ENCODE data around the gene RAB40B.
"Not testable (repeated sequence)": the region's sequence is repeated elsewhere in the genome, so short reads cannot be mapped to it uniquely, and the experiment has no call there.

RAB40B gene

GRCh38 chr17:82698065-82698973, at the start of gene RAB40B:
TSS of gene RAB40B (minus strand) at chr17:82698698. CDS start at chr17:82698596, 102 bp downstream.
- DNase-seq (ENCODE audit: low spot score), result peak; percentile 100

DNA sequence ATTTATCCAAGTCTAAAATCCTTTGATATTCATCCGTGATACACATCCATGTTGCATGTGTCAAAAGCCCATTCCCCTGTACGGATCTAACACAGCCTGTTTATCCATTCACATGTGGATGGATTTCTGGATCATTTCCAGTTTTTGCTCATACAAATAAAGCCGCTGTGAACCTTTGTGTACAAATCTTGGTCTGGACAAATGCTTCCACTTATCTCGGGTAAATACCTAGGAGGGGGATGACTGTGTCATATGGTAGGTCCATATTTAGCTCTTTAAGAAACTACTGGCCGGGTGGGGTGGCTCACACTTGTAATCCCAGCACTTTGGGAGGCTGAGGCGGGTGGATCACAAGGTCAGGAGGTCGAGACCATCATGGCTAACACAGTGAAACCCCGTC, 47.0 kb upstream of the RAB40B start:
- DNase-seq (ENCODE audit: low spot score), result no peak

GRCh38 chr17:82744736-82745135, 46.2 kb upstream of the RAB40B start:
- not testable (repeated sequence) for DNase-seq (ENCODE audit: low spot score)

DNA sequence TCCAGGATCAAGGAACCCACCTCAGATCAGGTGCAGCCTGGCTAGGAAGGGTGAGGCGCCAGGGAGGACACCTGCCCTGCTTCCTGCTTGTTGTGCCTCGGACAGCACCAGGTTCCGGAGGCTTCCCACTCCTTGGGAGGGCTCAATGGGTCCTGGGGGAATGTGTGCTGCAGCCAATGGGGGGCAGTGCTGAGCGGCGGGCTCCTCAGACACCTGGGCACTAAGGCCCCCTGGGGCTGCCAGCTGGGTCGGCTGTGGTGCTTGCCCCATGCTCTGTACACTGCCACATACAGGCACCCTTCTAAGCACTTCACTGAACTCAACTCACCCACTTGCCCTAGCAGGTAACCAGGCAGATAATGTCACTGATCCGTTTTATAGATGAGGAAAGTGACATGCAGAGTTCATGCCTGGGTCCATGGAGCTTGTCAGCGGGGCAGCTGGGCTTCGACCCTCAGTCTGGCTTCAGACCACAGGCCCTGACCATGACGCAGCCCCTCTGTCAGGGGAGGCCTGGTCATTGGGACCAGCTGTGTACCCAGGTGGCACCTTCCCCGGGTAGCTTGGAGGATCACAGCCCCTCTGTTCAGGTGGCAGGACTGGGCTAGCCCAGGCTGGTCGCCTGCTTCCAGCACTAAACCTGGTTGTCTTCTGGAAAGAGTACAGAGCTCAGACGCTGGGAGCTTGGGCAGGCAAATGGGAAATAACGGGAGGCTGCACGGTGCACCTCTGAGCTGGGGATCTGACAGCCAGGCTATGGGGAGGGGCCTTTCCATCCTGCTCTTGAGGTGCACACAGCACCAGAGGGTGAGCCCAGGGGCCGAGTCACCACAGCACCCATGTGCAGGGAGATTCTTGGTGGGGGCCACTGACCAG, 45.1 kb upstream of the RAB40B start:
- DNase-seq (ENCODE audit: low spot score), result no peak

GRCh38 chr17:82740906-82741759, 42.6 kb upstream of the RAB40B start:
- DNase-seq (ENCODE audit: low spot score), result no peak

DNA sequence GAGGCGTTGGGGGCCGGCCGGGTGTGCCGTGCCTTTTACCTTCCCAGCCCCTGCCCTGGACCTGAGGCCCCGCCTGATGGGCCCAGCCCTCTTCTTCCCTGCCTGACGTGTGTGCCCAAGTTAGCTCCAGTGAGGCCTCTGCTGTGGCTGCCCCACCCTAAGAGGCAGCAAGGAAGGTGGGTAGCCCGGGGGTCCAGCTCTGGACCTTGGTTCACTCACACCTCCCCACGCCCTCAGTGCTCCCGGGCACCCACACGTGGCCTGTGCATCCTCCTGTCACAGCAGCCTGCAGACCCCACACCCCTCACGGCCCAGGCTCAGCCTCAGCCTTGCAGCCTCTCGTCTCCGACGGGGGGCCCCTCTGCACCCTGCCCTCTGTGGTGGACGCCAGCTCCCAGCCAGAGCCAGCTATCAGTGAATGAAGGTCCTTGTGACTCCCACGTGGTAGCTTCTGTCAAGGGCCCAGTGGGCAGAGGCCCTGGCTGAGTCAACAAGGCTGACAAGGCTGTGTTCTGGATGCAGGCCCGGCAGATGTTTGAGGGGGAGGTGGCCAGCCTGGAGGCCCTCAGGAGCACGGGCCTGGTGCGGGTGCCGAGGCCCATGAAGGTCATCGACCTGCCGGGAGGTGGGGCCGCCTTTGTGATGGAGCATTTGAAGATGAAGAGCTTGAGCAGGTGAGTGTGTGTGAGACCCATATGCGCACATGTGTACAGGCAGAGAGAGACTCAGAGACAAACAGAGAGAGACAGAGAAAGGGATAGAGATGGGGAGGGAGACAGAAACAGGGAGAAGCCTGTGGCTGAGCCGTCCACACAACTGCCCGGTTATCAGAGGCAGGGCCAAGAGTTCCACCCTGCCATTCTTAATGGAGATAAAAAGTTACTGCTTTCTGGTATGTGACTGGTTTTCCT, 39.7 kb upstream of the RAB40B start:
- DNase-seq (ENCODE audit: low spot score), result no peak

DNA sequence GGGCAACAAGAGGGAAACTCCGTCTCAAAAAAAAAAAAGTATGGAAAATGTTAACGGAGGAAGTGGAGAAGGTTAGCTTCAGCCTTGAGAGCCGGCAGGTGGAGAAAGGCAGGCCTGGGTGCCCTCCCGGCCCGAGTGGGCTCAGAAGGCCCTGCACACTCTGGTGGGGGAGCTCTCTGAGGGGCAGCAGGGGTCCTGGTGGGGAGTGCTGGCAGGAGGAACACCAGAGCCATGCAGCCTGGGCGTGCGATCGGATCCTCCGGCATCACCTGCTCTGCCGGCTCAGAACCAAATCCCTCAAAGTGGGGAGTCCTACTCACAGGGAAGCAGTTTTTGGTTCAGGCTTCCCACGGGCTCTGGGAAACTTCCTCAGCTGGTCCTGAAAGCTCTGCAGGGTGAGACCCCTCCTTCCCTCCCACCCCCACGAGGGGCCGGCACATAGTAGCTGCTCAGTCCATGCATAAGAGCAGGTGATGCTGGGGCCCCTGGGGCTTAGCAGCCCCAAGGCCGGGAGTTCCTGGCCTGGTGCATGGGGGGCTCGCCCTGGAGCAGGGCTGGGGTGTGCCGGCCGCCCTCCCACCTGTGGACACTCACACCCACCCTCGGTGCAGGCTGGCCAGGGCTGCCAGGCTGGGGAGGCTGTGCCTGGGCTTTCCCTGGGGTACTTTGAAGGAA, 38.1 kb upstream of the RAB40B start:
- no peak for DNase-seq (ENCODE audit: low spot score)

GRCh38 chr17:82734987-82735866, 36.7 kb upstream of the RAB40B start, which contains the start of gene FN3K:
TSS of gene FN3K (plus strand) at chr17:82735615. CDS start at chr17:82735637, 22 bp downstream.
- peak; percentile 98 for DNase-seq (ENCODE audit: low spot score)

DNA sequence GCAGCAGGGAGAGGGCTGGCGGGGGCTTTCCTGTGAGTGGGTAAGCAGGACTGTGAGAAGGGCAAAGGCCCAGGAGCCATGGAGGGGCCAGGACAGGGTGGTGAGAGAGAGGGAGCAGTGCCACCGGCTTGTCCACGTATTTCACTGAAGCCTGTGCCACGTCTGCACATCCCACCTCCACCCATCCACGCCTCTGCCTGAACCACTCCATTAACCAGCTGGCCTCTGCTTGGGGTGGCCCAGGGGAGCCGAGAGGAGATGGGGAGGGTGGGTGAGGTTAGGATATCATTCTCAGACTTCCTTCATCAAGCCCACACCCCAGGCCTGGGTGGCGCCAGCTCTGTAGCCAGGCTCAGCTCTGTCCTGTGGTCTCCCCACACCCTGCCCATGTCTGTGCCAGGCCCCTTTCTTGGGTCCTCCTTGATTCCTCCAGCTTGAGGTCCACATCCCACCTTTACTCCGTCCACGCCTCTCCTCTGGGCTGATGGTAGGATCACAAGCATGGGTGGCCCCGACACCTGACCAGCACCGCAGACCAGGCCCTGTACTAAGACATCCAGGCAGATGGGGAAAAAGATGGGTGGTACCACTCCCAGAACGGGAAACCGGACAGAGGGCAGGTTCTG, 33.7 kb upstream of the RAB40B start:
- no peak for DNase-seq (ENCODE audit: low spot score)

DNA sequence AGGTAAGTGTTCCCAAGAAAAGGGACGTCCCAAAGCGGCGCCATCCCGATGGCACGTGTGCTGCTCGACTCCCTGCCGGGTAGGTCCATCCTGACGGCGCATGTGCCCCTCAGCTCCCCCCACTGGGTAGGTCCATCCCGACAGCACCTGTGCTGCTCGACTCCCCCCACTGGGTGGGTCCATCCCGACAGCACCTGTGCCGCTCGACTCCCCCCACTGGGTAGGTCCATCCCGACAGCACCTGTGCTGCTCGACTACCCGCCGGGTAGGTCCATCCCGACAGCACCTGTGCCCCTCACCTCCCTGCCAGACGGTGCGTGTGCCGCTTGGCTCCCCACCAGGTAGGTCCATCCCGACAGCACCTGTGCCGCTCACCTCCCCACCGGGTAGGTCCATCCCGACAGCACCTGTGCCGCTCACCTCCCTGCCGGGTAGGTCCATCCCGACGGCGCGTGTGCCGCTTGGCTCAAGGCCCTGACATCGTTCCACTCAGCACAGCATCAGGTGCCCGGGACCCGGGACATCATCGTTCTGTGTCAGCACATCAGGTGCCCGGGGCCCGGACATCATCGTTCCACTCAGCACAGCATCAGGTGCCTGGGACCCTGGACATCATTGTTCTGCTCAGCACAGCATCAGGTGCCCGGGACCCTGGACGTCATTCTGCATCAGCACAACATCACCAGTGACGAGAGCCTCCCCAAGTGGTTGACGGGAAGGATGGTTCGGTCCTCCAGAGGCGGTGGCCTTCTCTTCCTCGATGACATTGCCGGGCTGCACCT, 31.2 kb upstream of the RAB40B start:
- no peak for DNase-seq (ENCODE audit: low spot score)

DNA sequence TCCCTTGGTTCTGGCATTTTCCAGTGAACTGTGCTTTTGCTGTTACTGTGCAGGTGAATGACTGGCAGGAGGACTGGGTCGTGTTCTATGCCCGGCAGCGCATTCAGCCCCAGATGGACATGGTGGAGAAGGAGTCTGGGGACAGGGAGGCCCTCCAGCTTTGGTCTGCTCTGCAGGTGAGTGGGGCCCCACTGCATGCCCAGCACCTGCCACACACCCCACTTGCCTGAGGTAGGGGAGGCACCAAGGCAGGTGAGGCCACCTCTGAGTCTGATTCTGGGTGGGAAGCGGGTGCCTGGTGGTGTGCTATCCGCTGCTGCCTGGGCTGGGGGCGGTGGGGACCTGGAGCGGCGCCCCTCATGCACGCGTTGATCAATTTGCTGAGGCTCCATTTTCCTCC, 27.9 kb upstream of the RAB40B start:
- no peak for DNase-seq (ENCODE audit: low spot score)

GRCh38 chr17:82723169-82723807, 24.8 kb upstream of the RAB40B start:
- DNase-seq (ENCODE audit: low spot score), result no peak

DNA sequence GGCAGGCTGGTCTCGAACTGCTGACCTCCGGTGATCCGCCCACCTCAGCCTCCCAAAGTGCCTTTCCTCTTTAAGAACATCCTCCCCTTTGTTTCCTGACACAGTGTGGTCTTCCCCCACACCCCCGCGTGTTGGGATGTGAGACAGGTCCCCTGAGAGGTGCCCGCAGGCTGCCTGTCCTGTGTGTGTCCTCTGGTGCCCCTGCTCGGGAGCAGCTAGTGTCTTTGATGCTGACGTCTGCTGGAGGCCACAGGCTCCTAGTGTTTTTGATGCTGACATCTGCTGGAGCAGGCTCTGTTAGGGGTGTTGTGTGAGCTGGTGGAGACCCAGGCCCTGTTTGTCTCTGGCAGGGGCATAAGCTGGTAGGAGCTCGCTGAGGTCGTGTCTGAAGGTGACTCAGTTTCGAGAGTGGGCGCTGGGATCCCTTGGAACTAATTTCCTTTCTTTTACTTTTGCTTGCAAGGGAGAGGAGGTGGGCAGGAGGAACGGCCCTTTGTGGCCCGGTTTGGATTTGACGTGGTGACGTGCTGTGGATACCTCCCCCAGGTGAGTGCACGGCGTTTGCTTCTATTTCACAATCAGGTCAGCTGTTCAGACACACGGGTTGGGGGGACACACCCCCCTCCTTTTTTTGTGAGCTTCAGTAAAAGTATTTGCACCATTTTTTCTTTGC, 24.0 kb upstream of the RAB40B start:
- DNase-seq (ENCODE audit: low spot score), result no peak

GRCh38 chr17:82720204-82720603, 21.7 kb upstream of the RAB40B start:
- DNase-seq (ENCODE audit: low spot score), result no peak

GRCh38 chr17:82718986-82719685, 20.6 kb upstream of the RAB40B start:
- DNase-seq (ENCODE audit: low spot score), result no peak

All from D341Med (cell line).